Activated T-cell treated with anti-CD3 and anti-CD28 coated beads for 1 hour (primary cell): Measurements from ENCODE around the gene SWI5.
A peak's percentile ranks its signal among the peaks of the same experiment; 100 is the strongest.

ENCODE experiments used
- DNase-seq: peaks from one replicate; pipeline ENCODE4 v3.0.0-alpha.2; 2020; ENCODE audit warnings: low read depth

SWI5 gene

GRCh38 chr9:128252317-128253139, 23.5 kb upstream of the SWI5 start:
- DNase-seq = no peak

- DNase-seq = no peak
Measured at GRCh38 chr9:128253140-128253990, 22.7 kb upstream of the SWI5 start.

DNA sequence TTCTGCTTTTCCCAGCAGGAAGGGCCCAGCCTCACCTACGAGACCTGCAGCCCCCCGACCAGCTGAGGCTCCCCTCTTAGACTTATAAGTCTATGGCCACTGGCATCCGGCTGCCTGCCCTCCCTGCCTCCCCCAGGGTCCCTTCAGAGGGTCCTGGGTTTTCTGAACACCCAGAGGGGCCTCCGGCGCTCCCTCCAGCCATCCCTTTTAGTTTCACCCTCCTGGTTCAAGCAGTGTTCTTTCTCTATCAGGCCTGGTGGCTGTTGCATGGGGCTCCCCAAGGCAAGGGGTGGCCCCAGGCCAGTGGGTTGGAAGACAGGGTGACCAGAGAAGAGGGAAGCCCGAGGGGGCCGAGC, 22.1 kb upstream of the SWI5 start:
- no peak for DNase-seq

DNA sequence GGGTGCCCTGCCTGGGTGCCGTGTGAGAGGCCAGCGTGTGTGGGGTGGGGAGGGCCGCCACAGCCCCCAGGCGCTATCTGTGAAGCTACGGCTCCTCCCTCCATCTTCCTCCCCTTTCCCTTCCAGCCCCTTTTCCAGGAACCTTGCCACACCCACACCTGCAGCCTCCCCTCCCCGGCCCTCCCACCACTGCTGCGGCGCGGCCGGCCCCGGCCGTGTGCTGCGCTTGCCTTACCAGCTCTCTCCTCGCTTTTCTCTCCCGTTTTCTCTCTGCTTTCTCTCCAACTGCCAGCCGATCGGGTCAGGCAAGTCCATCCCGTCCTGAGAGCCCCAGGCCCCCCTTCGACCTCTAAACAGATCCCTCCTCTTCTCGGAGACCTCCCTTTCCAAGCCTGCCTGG, 21.7 kb upstream of the SWI5 start:
- no peak for DNase-seq

DNA sequence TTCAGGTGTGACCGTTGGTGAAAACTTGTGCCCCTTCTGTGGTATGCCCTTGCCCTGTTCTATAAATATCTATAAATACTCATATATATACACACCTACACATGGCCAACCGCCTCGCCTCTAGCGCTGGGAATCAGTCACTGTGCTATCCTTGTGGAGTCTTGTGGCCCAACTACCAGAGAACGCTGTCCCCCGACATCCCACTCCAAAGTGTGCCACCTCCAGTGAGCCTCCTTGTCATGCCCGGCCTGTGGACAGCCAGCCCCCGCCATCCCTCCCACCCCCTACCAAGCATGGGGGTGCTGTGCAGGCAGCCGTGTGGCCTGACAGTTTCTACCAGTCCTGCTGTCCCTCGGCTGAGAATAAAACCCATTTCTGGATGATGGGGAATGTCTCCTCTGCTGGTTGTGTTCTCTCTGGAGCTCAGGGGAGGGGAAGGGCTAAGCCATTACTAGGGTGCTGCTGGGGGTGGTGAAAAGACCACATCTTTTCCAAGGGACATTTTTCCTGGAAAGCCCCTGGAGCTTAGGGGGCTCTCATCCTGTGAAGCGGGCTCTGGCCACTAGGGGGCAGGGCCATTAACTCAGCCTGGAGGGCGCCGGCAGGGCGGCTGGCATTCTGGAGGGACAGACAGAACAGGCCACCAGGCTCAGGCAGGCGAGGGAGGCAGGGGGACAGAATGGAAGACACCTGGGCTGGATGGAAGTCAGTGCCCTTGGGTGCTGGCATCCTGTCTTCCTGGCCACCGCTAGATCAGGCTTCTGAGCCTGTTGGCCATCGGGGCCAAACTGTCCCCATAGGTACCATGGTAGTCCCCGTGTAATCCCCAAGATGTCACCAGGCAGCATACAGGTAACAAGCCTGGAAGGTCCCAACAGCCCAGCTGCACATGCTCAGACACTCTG, 21.0 kb upstream of the SWI5 start:
- DNase-seq = peak; percentile 56

GRCh38 chr9:128257086-128257825, 18.8 kb upstream of the SWI5 start:
- DNase-seq = no peak

DNA sequence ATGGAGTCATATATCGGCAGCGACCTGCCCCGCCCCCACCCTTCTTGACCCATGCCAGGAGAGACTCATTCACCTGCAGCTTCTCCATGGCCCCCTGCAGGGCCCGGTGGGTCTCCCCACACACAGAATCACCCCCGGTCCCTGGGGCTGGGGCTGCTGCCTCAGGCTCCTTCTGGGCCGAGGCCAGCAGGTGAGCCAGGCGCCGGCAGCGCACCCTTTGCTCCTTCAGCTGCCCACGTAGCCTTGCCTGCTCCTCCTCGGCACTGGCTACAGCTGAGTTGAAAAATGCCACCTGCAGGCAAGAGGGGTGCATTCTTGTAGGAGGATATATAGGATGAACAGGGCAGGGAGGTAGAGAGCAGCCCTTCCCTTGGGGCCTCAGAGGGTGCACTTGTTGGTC, 18.2 kb upstream of the SWI5 start:
- DNase-seq = no peak

GRCh38 chr9:128258326-128258725, 17.8 kb upstream of the SWI5 start:
- no peak for DNase-seq

GRCh38 chr9:128259156-128259555, 16.9 kb upstream of the SWI5 start:
- DNase-seq = no peak

GRCh38 chr9:128260340-128260739, 15.7 kb upstream of the SWI5 start:
- no peak for DNase-seq

GRCh38 chr9:128262687-128263086, 13.4 kb upstream of the SWI5 start:
- DNase-seq = no peak

GRCh38 chr9:128265348-128265847, 10.7 kb upstream of the SWI5 start:
- no peak for DNase-seq

DNA sequence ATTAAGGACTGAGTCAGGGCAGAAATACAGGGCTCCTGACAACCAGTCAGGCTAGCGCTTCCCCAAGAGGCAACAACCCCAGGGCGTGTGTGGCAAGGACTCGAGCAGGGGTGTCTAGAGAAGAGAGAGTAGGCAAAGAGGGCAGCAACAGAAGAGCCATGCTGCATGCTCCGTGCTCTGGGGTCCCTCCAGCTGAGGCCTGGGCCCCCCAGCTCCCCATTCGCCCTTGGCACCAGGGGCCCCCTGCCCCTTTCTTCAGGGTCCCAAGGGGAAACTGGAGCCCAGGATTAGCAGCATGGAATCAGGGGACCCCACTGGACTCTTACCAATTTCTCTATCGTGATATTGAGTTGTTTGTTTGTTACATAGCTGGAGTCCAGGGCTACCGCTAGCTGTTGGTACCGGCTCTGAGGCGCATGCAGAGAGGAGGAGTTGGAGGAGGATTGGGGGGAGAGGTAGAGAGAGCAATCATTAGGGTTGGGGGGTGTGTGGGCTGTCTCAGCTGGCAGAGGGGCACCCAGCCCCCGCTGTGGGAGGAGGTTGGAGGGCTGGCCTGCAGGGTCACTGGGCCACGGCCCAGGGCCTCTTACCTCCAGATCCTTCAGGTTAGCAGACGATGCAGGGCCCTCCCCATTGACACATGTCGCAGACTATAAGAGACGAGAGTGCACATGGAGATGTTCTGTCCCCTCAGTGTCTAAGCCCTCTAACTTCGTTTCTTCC, 9.0 kb upstream of the SWI5 start:
- DNase-seq = no peak

DNA sequence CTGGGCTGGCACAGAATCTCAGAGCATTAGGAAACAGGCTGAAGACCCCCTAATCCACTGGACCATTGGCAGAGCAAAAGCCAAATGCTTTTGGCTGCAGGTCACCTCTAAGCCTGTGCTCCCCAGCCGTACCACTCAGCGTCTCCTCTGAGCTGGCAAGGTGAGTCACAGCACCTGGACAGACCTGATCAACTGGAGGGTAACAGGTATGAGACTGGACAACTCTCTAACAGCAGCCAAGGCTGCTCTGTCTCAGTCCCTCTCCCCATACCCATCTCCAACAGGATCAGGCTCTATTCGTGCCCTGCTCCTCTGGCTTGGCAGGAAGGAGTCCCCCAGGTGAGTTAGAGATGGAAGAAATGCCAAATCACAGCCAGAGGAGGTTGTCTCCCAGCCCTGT, 5.0 kb upstream of the SWI5 start:
- DNase-seq = no peak

GRCh38 chr9:128271512-128271911, 4.6 kb upstream of the SWI5 start:
- no peak for DNase-seq

- DNase-seq = no peak
Measured at GRCh38 chr9:128274245-128274644, 1.8 kb upstream of the SWI5 start.

DNA sequence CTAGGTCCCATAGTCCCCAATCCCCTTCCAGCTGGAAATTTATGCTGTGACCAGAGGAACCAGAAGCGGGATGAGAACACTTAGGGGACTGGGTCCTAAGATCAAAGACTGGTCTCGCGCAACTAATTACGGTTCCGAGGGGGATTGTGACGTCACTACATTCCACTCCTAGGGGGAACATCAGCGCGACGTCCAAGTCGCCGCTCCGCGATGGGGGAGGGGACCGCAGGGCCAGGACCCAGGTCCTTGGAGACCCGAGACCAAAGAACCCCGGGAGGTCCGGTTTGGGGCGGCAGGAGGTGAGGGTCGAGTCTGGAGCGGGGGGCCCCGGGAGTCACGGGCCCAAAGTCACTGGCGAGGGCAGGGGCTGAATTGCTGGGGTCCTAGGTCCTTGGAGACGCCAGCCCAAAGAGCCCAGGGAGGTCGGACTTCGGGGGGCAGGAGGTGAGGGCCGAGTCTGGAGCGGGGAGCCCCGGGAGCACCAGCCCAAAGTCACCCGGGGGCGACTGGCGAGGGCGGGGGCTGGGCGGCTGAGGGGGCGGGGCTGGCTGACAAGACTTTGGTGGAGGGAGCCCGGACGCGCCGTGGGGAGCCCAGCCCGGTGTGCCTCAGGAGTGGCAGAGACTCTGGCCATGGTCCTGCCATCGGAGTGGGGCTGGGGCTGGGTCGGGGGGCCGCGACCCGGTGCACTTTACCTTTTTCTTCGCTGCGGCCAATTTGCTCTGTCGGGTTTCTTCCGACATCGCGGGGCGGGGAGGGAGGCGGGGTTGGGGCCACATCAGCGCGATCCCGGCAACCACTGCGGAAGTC, 673 bp upstream of the SWI5 start, which contains the start of gene GOLGA2:
Gene GOLGA2, minus strand, starts transcription at position 810 of the 810 bp plus-strand sequence. Its CDS starts 31 bp downstream, at position 779.
- no peak for DNase-seq

DNA sequence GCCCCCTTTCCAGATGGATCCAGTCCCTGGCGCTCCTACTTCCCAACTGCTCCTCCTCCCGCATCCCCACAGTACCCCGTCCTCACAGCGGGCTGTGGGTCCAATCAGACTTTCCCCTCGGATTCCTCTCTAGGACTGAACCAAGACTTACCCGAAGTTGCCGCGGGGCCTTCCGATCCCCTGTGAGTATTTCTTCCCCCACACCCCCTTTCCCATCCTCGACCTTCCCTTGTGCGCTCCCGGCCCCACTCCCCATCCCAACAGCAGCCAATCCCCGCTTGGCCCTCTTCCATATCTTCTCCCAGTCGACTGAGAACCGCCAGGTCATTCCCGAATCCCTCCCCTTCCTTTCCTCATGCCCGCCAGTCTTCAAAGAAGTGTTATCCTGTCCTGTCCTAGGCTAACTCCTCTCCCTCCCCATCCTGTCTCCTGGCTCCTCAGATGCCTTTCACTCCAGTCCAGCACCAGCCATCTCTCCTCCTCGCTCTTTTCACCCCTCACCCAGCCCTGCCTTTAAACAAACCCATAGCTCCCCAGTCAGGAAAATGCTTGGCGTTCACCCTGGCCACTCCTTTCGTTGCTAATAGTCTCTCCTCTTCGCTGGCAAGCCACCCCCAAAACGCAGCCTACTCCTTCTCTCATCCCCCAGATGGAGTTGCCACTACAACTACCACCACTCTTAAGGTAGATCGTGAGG, 646 bp downstream of the SWI5 start:
- no peak for DNase-seq
